ENCODE data around the gene NPBWR2.

The NPBWR2 gene

DNA sequence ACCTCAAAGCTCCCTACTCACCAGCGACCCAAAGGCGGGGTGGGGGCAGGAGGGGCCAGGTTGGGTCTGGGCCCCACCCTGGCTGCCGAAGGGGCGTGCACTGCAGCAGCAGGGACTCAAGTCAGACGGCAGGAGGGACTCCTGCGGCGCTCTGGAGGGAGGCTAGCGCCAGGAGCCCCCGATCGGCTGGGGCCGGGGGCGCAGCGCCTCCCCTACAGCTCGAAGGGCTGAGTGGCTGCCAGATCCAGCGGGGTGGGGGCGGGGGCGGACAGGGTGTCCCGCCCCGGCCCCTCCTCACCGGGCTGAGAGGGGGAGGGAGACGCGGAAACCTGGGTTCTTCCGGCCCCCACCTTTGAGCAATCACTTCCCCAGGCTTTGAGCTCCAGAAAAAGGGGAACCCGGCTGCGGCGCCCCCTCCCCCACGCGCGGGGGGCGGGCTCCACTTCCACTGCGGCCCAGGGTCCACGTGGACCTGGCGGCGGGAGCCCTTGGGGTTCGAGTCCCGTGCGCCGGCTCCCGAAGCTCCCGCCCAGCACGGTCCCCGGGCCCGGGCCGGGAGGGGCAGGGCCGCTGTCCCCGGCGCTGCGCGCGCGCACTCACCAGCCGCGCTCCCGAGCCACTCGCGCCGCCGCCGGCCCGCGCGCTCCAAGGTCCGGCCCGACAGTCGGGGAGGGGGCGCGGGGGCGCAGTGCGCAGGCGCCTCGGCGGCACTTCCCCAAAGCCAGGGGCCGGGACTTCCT, 27.9 kb downstream of the NPBWR2 start, which contains the start of gene RGS19 (continued):
- TF ChIP-seq, protein P1, sequence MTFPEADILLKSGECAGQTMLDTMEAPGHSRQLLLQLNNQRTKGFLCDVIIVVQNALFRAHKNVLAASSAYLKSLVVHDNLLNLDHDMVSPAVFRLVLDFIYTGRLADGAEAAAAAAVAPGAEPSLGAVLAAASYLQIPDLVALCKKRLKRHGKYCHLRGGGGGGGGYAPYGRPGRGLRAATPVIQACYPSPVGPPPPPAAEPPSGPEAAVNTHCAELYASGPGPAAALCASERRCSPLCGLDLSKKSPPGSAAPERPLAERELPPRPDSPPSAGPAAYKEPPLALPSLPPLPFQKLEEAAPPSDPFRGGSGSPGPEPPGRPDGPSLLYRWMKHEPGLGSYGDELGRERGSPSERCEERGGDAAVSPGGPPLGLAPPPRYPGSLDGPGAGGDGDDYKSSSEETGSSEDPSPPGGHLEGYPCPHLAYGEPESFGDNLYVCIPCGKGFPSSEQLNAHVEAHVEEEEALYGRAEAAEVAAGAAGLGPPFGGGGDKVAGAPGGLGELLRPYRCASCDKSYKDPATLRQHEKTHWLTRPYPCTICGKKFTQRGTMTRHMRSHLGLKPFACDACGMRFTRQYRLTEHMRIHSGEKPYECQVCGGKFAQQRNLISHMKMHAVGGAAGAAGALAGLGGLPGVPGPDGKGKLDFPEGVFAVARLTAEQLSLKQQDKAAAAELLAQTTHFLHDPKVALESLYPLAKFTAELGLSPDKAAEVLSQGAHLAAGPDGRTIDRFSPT (tag by site-specific recombination; IDR thresholded peaks at IDR 0.05) = no peak
- TF ChIP-seq, protein P2, sequence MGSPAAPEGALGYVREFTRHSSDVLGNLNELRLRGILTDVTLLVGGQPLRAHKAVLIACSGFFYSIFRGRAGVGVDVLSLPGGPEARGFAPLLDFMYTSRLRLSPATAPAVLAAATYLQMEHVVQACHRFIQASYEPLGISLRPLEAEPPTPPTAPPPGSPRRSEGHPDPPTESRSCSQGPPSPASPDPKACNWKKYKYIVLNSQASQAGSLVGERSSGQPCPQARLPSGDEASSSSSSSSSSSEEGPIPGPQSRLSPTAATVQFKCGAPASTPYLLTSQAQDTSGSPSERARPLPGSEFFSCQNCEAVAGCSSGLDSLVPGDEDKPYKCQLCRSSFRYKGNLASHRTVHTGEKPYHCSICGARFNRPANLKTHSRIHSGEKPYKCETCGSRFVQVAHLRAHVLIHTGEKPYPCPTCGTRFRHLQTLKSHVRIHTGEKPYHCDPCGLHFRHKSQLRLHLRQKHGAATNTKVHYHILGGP (tag by site-specific recombination; IDR thresholded peaks at IDR 0.05) = no peak
- TF ChIP-seq ZNF248 (tag by site-specific recombination; IDR thresholded peaks at IDR 0.05) (no peak), ZNF140 (tag by site-specific recombination; IDR thresholded peaks at IDR 0.05) (no peak), ZNF514 (tag by site-specific recombination; IDR thresholded peaks at IDR 0.05) (no peak), ZNF629 (tag by site-specific recombination; IDR thresholded peaks at IDR 0.05) (peak; percentile 37; the same call in 1 of the 2 replicates), ZNF112 (tag by site-specific recombination; IDR thresholded peaks at IDR 0.05) (no peak), SCRT2 (tag by site-specific recombination; IDR thresholded peaks at IDR 0.05) (no peak), ZNF548 (tag by site-specific recombination; IDR thresholded peaks at IDR 0.05) (no peak), ZNF529 (tag by site-specific recombination; IDR thresholded peaks at IDR 0.05; ENCODE audit: insufficient replicate concordance) (no peak), HOXD13 (CRISPR knock-in tag; IDR thresholded peaks at IDR 0.05; ENCODE audit: borderline replicate concordance) (no peak), ZFP69B (tag by site-specific recombination; IDR thresholded peaks at IDR 0.05) (peak; percentile 89), ZNF274 (IDR thresholded peaks at IDR 0.05; ENCODE audit: low read length) (no peak), ZNF274 (tag by site-specific recombination; IDR thresholded peaks at IDR 0.05; ENCODE audit: borderline replicate concordance) (no peak), ZSCAN23 (tag by site-specific recombination; IDR thresholded peaks at IDR 0.05) (no peak), ZNF585B (tag by site-specific recombination; IDR thresholded peaks at IDR 0.05) (no peak), ZNF555 (tag by site-specific recombination; conservative IDR thresholded peaks at IDR 0.05) (no peak), ZNF785 (tag by site-specific recombination; IDR thresholded peaks at IDR 0.05) (no peak), ZNF76 (tag by site-specific recombination; IDR thresholded peaks at IDR 0.05; ENCODE audit: borderline replicate concordance, low read depth) (no peak), ZNF660 (tag by site-specific recombination; IDR thresholded peaks at IDR 0.05) (no peak), ZNF560 (tag by site-specific recombination; IDR thresholded peaks at IDR 0.05; ENCODE audit: borderline replicate concordance) (no peak), ZNF335 (tag by site-specific recombination; conservative IDR thresholded peaks at IDR 0.05) (peak; percentile 34), ZFP3 (tag by site-specific recombination; IDR thresholded peaks at IDR 0.05; ENCODE audit: low read depth) (no peak), ZNF221 (tag by site-specific recombination; IDR thresholded peaks at IDR 0.05; ENCODE audit: borderline replicate concordance) (no peak)
- TF ChIP-seq, protein P3, sequence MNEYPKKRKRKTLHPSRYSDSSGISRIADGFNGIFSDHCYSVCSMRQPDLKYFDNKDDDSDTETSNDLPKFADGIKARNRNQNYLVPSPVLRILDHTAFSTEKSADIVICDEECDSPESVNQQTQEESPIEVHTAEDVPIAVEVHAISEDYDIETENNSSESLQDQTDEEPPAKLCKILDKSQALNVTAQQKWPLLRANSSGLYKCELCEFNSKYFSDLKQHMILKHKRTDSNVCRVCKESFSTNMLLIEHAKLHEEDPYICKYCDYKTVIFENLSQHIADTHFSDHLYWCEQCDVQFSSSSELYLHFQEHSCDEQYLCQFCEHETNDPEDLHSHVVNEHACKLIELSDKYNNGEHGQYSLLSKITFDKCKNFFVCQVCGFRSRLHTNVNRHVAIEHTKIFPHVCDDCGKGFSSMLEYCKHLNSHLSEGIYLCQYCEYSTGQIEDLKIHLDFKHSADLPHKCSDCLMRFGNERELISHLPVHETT (tag by site-specific recombination; IDR thresholded peaks at IDR 0.05) = no peak
- TF ChIP-seq, protein P4, sequence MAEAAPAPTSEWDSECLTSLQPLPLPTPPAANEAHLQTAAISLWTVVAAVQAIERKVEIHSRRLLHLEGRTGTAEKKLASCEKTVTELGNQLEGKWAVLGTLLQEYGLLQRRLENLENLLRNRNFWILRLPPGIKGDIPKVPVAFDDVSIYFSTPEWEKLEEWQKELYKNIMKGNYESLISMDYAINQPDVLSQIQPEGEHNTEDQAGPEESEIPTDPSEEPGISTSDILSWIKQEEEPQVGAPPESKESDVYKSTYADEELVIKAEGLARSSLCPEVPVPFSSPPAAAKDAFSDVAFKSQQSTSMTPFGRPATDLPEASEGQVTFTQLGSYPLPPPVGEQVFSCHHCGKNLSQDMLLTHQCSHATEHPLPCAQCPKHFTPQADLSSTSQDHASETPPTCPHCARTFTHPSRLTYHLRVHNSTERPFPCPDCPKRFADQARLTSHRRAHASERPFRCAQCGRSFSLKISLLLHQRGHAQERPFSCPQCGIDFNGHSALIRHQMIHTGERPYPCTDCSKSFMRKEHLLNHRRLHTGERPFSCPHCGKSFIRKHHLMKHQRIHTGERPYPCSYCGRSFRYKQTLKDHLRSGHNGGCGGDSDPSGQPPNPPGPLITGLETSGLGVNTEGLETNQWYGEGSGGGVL (tag by site-specific recombination; IDR thresholded peaks at IDR 0.05) = peak; percentile 87
- TF ChIP-seq, protein P5, sequence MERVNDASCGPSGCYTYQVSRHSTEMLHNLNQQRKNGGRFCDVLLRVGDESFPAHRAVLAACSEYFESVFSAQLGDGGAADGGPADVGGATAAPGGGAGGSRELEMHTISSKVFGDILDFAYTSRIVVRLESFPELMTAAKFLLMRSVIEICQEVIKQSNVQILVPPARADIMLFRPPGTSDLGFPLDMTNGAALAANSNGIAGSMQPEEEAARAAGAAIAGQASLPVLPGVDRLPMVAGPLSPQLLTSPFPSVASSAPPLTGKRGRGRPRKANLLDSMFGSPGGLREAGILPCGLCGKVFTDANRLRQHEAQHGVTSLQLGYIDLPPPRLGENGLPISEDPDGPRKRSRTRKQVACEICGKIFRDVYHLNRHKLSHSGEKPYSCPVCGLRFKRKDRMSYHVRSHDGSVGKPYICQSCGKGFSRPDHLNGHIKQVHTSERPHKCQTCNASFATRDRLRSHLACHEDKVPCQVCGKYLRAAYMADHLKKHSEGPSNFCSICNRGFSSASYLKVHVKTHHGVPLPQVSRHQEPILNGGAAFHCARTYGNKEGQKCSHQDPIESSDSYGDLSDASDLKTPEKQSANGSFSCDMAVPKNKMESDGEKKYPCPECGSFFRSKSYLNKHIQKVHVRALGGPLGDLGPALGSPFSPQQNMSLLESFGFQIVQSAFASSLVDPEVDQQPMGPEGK (tag by site-specific recombination; IDR thresholded peaks at IDR 0.05) = peak; percentile 94
- TF ChIP-seq, protein P6, sequence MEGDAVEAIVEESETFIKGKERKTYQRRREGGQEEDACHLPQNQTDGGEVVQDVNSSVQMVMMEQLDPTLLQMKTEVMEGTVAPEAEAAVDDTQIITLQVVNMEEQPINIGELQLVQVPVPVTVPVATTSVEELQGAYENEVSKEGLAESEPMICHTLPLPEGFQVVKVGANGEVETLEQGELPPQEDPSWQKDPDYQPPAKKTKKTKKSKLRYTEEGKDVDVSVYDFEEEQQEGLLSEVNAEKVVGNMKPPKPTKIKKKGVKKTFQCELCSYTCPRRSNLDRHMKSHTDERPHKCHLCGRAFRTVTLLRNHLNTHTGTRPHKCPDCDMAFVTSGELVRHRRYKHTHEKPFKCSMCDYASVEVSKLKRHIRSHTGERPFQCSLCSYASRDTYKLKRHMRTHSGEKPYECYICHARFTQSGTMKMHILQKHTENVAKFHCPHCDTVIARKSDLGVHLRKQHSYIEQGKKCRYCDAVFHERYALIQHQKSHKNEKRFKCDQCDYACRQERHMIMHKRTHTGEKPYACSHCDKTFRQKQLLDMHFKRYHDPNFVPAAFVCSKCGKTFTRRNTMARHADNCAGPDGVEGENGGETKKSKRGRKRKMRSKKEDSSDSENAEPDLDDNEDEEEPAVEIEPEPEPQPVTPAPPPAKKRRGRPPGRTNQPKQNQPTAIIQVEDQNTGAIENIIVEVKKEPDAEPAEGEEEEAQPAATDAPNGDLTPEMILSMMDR (tag by site-specific recombination; IDR thresholded peaks at IDR 0.05) = peak; percentile 12; the same call in 1 of the 2 replicates
